ENCODE data around the gene SULT1A2. TPM values are rescaled to one million over a fixed set of nuclear protein-coding genes. Genes with fewer than 3 reads are reported as not detected.
A peak's percentile ranks its signal among the peaks of the same experiment; 100 is the strongest.
"Not testable (repeated sequence)": the region's sequence is repeated elsewhere in the genome, so short reads cannot be mapped to it uniquely, and the experiment has no call there.

Gene SULT1A2
- total and polyA plus RNA-seq, 8 donors: 0.18 to 2.4 (median 1.00) TPM; not detected in 2

- Histone ChIP-seq H3K4me3 (peak overlapping the region in 1 of 4 donors; percentile 31), H3K27ac (peak overlapping the region; percentile 10 to 80 (median 65)), H3K36me3 (peaks cover 0 to 22% (median 12%) of the 10 kb centered on the region in 4 donors), H3K9me3 (no peaks in the 10 kb centered on the region), H3K4me1 (peaks cover 12 to 37% (median 21%) of the 10 kb centered on the region in 4 donors), H3K27me3 (peaks cover 0 to 6% (median 0%) of the 10 kb centered on the region in 3 donors)
- WGBS, 5 donors: 66 to 78% (median 70%) methylated on average over 10 of the region's 10 CpGs
- peak in 1 of 2 donors; percentile 26 for DNase-seq
- TF ChIP-seq EP300 (IDR thresholded peaks at IDR 0.05) (no peak), POLR2A (IDR thresholded peaks at IDR 0.05) (no peak), CTCF (IDR thresholded peaks at IDR 0.05) (no peak), POLR2AphosphoS5 (IDR thresholded peaks at IDR 0.05) (no peak)
- intact Hi-C loops (cut with DNase I; ENCODE audit: low total_unique reads): no loop called here
Observed at GRCh38 chr16:28610595-28611191, 13.8 kb upstream of the SULT1A2 start.

GRCh38 chr16:28609631-28610594, 13.1 kb upstream of the SULT1A2 start, which contains the start of gene SULT1A1:
Gene SULT1A1, minus strand, starts transcription at chr16:28610044. Its CDS starts 1,189 bp downstream, at chr16:28608855.
- peaks cover 12 to 37% (median 21%) of the 10 kb centered on the region in 4 donors for H3K4me1 ChIP-seq
- H3K9me3 ChIP-seq: no peaks in the 10 kb centered on the region
- H3K27ac ChIP-seq: peak within 1 kb of the TSS; percentile 32 to 80 (median 65)
- TF ChIP-seq POLR2AphosphoS5 (IDR thresholded peaks at IDR 0.05): peak in 1 of 3 donors; percentile 21
- no peak for TF ChIP-seq POLR2A (IDR thresholded peaks at IDR 0.05)
- no peak for TF ChIP-seq CTCF (IDR thresholded peaks at IDR 0.05)
- TF ChIP-seq EP300 (IDR thresholded peaks at IDR 0.05): no peak
- peaks cover 0 to 28% (median 14%) of the 10 kb centered on the region in 4 donors for H3K36me3 ChIP-seq
- peaks cover 0 to 6% (median 0%) of the 10 kb centered on the region in 3 donors for H3K27me3 ChIP-seq
- peak within 1 kb of the TSS; percentile 25 to 39 (median 32) for H3K4me3 ChIP-seq
- intact Hi-C loops (cut with DNase I; ENCODE audit: low total_unique reads): no loop called here
- DNase-seq: peak; percentile 78 to 92
- WGBS, 5 donors: 8 to 25% (median 19%) methylated on average over 11 of the region's 11 CpGs

GRCh38 chr16:28608867-28609596, 12.2 kb upstream of the SULT1A2 start:
- 66 to 73% (median 68%) methylated on average over 8 to 10 of the region's 11 CpGs for WGBS, 5 donors
- H3K27ac ChIP-seq: peak overlapping the region; percentile 32 to 80 (median 65)

GRCh38 chr16:28608496-28608808, 11.6 kb upstream of the SULT1A2 start:
- H3K27ac ChIP-seq; H3K27me3 ChIP-seq; DNase-seq; intact Hi-C loops (cut with DNase I; ENCODE audit: low total_unique reads); H3K9me3 ChIP-seq; H3K4me3 ChIP-seq: not testable (repeated sequence)
- 86 to 100% (median 98%) methylated on average over 1 to 6 of the region's 7 CpGs for WGBS, 5 donors
- peaks cover 12 to 37% (median 21%) of the 10 kb centered on the region in 4 donors for H3K4me1 ChIP-seq
- peaks cover 0 to 37% (median 20%) of the 10 kb centered on the region in 4 donors for H3K36me3 ChIP-seq

More at GRCh38 chr16:28608867-28609596, 12.2 kb upstream of the SULT1A2 start:
- DNase-seq; intact Hi-C loops (cut with DNase I; ENCODE audit: low total_unique reads); H3K9me3 ChIP-seq; H3K27me3 ChIP-seq: not testable (repeated sequence)
- Histone ChIP-seq H3K4me3 (peak overlapping the region; percentile 25 to 39 (median 32)), H3K4me1 (peaks cover 12 to 37% (median 21%) of the 10 kb centered on the region in 4 donors), H3K36me3 (peaks cover 0 to 37% (median 18%) of the 10 kb centered on the region in 4 donors)

GRCh38 chr16:28607681-28608495, 11.0 kb upstream of the SULT1A2 start:
- H3K36me3 ChIP-seq: peaks cover 0 to 37% (median 20%) of the 10 kb centered on the region in 4 donors
- H3K27me3 ChIP-seq; H3K9me3 ChIP-seq; H3K27ac ChIP-seq; intact Hi-C loops (cut with DNase I; ENCODE audit: low total_unique reads); DNase-seq; H3K4me3 ChIP-seq: not testable (repeated sequence)
- H3K4me1 ChIP-seq: peaks cover 12 to 37% (median 21%) of the 10 kb centered on the region in 4 donors
- 90 to 96% (median 94%) methylated on average over 10 of the region's 10 CpGs for WGBS, 5 donors
